HPDE6-E6E7 (cell line): ENCODE results near the gene HTT.

Experiments
- DNase-seq: peaks from one replicate; pipeline ENCODE4 v3.0.0; 2011; ENCODE audit warnings: missing footprints; ENCODE audit errors: extremely low spot score

Gene HTT

DNA sequence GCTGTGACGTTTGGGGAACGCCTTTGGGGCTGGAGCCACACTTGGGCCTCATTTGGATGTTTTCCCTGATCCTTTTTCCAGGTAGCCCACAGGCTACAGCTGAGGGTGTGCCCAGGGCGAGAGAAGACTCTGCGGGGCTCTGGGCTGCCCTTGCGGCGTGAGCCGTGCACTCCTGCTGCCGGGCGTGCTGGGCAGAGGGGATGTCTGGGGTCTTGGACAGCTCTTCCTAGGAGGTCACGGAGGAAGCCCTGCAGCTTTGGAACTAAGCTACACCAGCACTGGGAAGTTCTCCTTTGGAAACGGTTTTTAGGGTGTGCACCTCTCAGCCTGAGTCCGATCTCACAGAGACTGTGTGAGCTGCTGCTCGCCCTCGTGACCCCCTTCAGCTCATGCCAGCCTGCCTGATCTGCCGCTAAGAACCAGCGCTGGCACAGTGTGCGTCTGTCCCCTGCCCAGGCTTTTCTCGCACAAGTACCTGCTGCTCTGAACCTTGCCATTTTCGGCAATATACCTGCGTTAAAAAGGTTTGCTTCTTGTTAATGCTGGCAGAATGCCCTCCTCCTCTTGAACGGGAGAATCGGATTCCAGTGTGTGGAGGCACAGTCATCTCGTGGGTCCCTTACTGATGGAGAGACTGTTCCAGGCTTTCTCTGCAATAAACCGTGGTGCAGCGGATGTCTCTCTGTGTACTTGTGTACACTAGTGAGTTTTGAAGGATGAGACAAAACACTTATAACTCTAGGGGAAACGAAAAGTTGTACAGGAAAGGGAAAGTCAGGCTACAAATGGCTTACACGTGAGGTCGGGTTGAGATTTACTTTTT, 188.8 kb downstream of the HTT start:
- DNase-seq = no peak

DNA sequence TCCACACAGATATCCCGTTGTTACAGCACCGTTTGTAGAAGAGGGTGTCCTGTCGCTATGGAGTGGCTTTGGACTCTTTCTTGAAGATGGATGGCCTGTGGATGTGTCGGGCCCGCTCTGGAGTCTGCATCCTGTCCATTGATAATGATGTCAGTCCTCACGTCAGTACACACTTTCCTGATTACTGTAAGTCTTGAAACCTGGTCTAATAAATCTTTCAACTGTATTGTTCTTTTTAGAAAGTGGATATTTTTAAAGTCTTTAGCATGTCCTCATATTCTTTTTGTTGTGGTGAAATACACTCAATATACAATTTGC, 189.4 kb downstream of the HTT start:
- DNase-seq = no peak

DNA sequence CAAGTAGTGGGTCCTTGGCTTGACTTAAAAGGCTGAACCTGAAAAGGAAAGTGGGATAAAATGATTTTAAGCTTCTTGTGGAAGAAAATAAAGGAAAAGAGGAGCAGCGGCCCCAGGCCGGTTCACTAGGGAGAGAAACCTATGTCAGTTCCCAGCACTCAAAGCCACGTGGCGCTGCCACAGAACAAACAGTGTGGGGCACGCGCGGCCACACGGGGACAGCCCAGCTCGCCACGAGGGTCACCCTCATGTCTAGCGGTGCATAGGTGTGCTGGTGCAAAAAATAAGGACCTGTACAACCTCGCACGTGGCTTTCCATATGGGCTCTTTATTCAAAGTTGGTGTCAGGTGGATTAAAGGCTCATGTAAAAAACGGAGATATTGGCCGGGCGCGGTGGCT, 191.6 kb downstream of the HTT start:
- DNase-seq = no peak

DNA sequence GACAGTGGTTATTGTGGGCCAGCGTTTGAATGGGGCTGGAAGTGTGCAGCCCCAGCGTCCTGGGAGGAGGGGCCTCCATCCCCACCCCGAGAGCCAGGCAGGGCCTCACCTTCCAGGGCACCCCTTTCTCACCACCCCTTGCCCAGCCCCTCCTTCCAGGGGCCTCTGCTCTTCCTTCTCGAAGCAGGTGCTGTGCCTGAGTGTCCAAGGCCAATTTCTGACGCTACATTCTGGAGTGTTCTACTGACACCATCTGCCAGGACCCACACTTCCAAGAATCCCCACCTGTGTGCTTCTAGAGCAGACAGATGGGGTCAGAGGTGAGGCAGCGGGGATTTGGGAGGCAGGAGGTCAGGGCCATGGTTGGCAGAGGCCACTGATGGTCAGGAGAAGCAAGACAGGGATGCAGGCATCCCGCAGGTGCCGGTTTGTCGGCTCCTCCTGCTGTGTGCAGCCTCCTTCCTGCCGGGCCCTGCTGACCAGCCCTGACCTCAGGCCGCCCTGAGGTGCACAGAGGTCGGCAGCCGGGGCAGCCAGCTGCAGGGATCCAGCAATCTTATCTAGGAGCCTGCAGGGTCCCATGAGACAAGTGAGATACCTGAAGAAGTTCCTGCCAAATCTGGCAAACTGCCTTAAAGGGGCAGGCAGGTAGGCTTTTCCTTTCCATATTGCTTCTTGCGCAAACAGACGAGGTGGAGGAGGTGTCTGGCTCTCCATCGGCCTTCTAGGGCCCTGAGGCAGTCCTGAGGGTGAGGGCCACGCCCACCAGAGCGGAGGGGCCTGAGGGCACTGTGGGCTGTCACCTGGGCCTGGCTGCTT, 193.3 kb downstream of the HTT start:
- no peak for DNase-seq

DNA sequence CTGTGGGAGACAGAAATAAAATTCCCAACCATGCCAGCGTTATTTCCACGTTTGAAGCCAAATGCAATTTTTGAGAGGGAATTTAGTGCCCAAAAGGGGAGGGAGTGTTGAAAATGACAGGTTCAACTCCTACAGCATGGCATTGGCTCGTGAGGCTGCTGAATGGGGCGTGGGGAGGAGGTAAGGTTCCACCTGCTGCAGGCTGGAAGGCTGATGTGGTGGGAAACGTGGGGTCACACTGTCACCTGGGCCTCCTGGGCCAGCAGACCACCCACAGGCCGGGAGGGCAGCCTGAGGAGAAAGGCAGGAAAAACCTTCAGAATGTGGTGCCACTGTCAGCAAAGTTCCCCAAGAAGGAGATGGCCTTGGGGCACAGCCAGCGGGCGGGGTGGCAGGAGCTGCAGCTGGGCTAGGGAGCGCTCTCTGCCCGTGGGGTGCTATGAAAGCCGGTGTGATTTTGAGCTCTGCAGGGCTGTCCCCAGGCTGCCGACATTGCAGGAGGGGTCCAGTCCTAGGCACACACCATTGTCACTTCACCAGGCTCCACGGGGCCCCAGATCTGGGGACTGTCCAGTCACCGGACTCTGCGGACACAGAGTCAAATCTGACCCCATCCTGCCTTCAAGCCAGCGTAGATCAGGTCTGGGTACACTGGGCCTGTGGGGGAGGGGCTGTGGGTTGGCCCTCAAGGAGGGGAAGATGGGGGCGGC, 194.1 kb downstream of the HTT start:
- no peak for DNase-seq

DNA sequence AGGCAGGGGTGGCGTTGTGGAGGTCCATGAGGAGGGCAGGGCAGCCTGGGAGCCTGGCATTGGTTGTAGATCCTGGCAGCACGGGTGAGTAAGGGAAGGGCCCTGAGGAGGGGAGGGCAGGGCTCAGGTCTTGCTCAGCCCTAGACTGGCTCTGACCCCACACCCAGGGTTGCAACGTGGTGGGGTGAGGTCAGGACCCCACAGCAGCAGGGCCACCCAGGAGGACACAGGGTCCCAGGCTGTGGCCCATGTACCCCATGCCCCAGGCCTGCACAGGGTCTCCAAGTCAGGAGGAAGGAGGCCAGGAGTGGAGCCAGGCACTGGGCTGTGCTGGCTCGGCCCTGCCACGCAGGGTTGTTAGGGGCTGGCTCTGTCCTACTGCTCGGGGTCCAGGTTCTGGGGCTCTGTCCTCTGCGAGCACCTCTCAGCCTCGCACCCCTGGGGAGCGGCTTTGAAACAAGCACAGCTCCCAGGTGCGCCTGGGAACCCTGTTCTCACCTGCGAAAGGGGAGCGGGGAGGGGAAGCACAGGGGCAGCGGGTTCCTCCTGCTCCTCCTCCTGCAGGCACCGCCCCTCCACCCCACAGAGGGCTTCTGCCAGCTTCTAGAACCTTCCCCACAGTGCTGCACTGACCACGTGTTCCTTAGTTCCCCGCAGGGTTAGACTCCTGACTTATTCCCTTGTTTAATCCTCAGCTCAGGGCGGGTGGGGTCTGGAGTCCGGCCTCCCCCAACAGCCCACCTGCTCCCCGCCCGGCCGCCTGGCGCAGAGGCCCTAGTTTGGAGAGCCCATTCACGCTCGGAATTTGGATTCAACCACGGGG, 194.8 kb downstream of the HTT start:
- DNase-seq = no peak

DNA sequence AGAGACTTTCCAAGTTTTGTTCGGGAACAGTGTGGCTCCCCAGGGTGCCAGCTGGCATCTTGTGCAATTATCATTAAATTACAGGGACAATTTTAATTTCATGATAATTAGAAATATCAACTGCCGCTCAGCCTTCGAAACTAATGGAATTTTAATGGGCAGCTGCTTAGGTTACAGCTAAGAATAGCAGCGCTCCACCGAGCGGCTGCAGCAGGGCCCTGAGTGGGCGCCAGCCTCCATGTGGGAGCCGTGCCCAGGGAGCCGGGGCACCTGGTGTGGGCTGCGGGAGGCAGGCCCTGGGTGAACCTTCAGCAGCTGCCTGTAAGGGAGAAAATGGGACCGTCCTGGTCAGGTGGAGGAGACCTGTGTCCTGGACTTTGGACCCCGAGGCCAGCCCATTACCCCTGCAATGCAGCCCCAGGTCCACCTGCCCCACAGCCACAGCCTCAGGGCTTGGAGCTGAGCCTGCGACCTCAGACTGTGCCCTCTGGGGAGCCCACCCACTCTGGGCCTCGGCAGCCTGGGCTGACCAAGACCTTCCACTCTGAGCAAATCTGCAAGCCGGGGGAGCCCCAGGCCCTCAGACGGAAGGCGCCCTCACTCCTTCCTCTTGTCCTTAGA, 195.6 kb downstream of the HTT start:
- no peak for DNase-seq

DNA sequence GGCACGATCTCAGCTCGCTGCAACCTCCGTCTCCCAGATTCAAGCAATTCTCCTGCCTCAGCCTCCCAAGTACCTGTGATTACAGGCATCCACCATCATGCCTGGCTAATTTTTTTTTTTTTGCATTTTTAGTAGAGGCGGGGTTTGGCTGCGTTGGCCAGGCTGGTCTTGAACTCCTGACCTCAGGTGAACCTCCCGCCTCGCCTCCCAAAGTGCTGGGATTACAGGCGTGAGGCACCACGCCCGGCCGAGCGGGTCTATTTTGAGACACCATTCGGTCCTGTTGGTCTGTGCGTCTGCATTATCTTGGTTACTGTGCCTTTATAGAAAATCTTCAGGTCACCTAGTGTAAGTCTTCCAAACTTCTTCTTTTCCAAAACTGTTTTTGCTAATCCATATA, 196.7 kb downstream of the HTT start:
- no peak for DNase-seq

DNA sequence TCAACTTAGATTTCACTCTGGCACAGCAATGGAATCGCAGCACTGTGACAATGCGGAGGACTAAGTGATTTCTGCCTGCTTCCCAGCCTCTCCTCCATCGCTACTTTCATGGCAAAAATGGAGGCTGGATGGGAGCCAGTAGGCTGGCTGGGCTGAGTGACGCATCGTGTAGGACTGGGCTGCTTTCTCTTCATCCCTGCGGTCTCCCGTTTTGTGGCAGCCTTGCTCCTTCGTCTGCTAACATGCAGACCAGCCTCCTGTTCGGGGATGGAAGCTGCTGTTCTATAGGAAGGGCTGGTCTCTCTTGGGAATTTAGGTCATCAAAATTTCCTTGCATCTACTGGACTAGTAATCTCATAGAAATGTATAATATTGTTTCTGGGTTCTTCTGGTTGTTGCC, 202.5 kb downstream of the HTT start:
- DNase-seq = no peak

DNA sequence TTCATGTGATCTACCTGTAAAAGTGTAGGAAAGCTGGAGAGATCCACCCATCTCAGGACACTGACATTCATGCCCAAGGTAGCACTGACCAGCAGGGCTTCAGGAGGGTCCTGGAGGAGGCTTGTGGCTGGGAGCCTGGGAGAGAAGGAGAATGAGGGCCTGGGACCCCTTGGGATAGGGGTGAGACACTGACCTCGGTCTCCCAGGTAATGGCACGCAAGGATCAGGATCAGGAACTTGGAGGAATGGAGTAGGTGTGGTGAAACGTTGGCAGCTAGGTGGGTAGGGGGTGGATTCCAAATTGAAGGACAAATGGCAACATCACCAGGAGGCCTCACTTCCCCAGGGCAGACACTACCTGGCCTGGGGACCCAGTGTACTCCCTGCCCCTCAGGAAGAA, 206.0 kb downstream of the HTT start:
- no peak for DNase-seq

DNA sequence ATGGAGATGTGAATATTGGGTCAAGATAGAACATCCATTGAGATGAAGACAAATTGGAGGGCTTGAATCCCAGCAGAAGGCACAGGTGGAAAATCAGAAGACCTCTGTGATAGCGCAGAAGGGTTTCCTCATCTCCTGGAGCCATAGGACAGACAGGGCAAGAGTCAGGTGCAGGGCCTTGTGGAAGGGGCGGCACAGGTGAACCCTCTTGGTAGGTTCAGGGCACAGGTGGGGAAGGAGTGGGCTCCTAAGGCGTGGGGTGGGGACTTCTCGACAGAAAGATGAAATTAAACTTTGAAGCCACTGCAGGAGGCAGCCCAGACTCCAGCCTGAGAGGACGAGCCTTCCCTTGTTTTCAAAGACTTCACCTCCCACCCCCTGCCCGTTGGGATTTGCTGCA, 209.0 kb downstream of the HTT start:
- DNase-seq = no peak

DNA sequence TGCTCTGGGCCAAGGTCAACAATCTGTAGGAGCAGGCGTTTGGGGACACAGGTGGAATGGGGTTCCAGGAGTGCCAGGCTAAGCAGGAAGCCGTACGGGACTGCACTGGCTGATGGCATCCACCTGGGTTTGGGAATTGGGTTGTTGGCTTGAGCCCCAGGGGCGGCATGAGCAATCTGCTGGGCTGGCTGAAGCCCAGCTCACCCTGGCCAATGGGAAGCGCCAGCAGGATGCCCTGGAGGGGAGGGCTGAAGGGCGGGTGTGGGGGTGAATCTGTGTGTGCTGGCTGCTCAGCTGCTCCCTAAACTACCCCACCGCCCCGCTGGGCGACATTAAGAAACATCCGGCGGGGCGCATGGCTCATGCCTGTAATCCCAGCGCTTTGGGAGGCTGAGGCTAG, 209.4 kb downstream of the HTT start:
- no peak for DNase-seq

DNA sequence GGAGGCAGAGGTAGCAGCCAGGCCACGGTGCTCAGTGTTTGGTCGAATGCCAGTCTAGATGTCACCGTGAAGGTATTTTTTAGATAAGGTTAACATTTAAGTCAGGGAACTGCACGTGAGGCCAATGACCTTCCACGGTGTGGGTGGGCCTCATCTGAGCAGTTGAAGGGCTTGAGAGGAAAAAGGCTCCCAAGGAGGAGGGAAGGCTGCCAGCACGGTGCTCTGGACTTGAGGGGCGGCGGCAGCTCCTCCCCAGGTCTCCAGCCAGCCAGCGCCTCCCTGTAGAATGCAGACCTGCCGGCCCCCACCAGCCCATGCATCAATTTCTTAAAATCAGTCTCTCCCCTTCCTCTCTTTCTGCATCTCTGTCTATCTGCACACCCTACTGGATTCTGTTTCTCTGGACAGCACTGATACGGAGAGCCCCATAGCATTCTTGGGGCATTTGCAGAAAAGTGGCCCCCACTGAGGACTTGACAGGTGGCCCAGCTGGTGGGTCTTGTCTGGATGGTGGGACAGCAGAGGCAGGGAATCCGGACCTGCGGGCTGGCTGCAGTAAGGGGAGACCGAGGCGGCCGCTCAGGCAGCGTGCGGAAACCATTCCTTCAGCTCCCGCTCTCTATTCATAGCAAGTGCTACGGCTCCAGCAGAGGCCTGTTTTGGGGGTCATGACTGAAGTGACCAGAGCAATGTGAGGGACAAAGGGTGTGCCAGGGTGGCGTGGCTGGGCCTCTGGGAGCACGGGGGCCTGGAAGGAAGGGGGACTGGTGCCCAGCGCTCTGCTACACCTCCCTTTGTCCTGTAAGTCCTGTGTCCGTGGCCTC, 210.5 kb downstream of the HTT start:
- no peak for DNase-seq

DNA sequence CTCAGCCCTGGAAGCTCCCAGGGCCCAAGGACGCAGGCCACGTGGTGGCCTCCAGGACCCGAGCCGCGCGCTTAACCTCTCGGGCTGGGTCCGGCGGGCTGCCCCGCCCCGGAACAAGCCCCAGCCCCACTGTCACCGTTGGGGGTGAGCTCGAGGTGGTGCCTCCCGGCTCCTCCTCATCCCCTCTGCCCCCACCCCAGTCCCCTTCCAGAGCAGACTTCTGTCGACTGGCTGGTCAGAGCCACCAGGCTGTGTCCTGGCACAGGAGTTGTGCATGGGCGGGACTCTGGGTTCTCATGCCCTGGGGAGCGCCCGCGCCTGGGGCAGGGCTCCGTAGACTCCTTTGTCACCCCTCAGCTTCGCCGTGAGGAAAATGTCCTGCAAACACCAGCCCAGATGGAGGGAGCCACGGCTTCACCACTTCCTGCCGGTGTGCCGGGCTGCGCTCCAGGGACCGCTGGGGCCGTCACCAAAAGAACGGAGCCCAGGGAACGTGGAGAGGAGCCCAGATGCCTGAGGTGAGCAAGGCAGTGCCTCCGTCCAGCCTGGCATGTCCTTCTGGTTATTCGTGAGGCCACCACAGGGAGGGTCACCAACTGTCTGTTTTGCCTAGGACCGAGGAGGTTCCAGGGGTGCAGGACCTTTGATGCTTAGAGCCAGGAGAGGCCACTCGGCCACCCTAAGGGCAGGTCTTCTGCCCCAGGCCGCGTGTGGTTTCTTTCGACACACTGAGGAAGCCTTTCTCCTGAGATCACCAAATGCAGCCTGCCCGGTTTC, 211.3 kb downstream of the HTT start:
- peak; percentile 20 for DNase-seq

DNA sequence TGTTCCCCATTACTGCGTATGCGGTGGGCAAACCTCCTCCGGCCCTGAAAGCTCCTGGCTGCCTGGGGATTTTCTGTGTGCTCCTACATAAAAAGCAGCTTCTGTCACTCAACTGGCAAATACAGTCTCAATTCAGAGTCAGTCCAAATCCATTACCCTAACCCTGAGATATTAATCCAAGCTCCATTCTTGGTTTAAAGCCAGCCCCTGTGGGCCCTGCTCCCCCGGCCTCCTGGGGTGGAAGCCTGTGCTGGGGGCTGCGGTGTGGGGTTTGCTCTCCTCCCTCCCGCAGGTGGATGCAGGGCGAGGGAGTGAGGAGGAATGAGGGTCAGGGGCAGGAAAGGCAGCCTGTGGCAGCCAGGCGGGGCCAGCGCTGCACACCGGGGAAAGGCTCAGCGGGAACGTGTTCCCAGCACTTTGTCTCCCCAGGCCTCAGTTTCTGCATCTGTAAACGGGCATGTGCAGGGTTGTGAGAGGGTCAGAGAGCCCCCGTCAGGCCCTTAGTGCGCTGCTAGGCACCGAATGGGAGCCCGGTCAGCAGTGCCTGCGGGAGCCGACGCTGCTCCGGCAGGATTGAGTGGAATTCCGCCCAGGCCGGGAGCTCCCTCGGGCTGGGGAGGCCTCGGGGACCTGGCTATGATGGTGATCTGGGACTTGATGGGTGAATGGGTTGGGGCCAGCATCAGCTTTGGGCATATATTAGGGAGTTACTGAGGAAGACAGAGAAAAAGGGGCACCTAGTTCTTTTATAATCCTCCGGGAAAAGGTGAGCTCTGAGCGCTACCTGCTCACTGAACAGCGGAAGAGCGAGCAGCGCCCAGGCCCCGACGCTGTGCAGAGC, 212.1 kb downstream of the HTT start:
- no peak for DNase-seq

DNA sequence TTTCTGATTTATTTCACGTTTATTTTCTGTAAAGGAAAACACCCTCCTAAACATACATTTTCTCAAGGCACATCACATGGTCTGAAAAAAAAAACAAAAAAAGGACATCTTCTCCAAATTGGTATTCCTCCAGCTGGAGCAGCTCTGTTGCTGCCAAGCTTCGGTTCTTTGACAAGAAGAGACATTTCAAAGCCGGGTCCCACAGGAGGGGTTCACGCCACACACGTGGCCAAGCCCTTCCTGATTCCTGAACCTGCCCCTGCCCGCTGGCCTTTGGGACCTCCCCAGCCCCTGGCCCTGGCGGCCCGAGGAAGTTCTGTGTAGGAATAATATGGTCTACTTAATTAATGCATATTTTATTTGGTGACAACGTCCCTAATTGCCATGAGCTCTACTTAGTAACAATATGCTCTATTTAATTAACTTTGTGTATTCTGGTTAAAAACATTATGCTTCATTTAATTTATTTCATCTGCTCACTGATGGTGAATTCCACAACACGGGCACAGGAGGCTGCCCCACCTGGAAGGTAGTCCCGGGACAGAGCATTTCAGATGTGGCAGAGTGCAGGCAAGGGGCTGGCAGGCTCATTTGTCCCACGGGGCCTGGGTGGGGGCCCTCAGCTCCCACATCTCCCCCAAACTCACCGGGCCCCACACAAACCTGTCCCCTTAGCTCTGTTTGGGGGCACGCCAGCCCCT, 212.9 kb downstream of the HTT start:
- no peak for DNase-seq

DNA sequence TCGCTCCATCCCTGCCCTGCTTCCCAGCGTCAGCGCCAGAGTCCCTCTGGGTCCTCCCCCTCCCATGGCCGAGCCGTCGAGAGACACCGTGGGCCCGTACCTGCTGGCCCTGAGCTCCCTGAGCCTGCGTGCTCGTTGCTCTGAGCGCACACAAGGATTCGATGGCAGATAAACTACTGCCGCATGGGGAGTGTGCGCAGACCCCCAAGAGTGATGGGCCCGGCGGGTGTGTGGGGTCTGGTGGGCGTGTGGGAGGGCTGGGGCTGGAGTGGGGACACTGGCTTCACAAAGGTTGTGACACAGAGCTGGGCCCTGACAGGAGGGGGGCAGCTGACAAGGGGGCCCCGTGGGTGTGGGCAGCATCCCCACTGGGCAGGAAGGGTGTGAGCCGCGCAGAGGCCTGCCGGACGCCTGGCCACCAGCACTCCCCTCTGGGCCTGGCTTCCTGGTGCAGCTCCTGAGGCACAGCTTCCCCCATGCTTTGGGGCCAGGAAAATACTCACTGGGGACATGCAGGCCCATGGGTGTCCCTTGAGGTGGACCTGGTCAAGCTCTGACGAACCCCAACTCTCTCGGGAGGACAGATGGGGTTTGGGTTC, 213.6 kb downstream of the HTT start:
- DNase-seq = no peak

DNA sequence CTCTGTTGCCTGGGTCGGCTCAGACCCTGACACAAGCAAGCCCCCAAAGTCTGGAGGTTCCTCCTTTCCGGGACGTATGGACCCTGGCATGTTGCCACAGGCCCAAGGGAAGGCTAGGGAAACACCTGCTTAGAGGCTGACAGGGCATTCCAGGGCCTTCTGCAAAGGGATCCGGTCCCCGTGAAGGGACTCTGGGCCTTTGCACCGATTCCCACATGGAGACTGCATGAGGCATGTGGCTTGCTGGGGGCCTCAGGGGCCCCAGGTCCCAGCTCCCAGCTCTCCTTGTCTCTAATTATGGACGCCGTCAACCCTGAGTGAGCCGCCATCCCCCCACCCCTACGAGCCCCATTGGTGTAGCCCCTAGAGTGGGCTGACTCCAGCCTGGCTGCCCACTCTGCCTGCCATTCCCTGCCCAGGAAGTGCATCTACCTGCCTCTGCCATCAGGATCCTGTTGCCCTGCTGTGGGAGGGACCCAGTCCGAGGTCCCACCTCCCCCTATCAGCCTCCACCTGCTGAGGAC, 214.2 kb downstream of the HTT start:
- DNase-seq = no peak
